DMS53 treated with DMSO at 0.1 percent for 48 hours (cell line): ENCODE results near the gene SERTAD2.

Experiments used
- DNase-seq: peaks from one replicate; lab custom pipeline; 2025; ENCODE audit not compliant: unreplicated experiment; lab: John Stamatoyannopoulos, UW

SERTAD2 gene

DNA sequence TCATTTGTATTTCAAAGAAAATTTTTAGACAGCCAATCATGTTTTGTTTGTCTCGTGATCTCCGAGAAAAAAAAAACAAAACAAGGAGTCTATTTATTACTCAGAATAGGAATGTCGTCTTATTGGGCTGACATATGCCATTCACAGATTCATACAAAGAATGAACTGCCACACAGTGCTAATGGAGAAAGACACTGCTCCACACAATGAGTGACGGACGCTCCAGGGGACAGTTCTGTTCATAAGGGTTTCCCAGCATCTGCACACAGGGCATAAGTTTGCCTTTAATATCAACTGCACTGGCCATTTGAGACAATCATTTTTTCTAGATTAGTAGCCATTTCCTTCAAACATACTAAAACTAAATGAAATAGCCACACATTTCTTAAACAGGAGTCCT, 3.4 kb downstream of the SERTAD2 start:
- DNase-seq = no peak

DNA sequence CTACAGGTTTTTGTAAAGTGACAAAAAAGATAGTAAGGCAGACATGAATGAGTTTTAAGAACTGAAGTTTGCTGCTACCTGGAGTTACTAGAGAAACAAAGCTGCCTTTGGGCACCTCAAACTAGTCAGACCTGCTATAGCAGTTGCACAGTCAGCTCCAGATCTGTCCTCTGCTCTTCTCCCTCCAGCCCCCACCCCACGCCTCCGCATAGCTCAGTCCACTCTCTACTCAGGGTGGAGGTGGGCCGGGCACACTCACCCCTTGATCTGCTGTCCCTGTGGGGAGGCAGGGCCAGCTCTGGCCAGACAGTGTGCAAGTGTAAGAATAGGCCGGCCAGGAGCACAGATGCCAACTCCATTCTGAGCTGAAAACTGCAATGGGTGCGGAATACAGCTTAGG, 4.1 kb downstream of the SERTAD2 start:
- no peak for DNase-seq

DNA sequence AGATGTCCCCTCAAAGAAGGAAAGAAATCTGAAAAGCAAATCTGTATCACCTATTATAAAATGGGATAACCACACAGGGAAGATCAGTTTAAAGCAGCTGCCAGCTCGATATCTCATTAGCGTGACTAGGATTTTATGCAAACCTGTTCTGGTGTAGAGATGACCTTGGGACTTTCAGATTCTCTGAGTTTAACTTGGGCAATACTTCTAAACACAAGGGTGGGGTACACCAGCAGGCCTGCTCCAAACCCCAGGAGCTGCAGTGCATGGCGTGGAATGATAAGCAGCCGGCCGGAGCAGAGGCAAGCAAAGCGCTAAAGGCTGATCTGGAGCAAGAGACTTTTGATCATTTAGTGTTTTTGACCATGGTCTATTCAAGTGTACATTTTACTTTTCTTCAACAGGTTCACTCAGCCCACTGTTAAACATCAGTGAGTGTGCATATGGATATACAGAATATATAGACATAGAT, 4.7 kb downstream of the SERTAD2 start:
- no peak for DNase-seq

DNA sequence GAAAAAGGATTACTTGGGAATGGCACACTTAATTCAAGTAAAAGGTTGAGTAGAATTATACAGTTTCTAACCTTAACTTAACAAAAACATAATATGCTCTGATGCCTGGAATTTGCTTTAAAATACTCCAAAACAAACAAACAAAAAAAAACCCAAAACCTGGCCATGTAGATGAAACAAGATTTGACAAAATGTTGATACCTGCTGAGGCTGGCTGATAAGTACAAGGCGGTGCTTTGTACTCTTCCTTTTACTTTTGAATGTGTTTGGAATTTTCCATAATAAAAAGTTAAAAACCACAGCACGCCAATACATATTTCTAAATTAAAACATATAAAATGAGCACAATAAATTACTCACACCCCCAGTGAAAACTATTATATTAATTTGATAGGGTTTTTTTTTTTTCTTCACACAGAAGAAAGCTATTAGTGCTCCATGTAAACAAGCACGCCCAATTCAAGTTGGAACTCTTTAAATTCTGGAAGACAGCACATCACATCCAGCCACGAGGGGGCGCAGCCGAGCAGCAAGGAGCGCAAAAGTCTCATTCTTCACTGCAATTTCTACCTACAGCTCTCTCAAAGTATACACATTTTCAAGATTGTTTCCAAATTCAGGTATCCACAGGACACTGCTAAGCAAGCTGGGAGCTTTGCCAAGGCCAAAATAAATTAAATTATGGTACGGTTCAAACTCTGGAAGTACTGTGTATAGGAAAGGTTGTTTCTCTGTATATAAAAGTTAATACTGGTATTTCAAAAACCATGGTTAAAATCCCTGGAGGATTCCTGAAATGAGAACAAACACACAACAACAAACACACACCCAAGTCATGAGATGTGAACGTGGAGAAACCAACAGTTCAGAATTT, 7.5 kb downstream of the SERTAD2 start:
- DNase-seq = peak; percentile 38

DNA sequence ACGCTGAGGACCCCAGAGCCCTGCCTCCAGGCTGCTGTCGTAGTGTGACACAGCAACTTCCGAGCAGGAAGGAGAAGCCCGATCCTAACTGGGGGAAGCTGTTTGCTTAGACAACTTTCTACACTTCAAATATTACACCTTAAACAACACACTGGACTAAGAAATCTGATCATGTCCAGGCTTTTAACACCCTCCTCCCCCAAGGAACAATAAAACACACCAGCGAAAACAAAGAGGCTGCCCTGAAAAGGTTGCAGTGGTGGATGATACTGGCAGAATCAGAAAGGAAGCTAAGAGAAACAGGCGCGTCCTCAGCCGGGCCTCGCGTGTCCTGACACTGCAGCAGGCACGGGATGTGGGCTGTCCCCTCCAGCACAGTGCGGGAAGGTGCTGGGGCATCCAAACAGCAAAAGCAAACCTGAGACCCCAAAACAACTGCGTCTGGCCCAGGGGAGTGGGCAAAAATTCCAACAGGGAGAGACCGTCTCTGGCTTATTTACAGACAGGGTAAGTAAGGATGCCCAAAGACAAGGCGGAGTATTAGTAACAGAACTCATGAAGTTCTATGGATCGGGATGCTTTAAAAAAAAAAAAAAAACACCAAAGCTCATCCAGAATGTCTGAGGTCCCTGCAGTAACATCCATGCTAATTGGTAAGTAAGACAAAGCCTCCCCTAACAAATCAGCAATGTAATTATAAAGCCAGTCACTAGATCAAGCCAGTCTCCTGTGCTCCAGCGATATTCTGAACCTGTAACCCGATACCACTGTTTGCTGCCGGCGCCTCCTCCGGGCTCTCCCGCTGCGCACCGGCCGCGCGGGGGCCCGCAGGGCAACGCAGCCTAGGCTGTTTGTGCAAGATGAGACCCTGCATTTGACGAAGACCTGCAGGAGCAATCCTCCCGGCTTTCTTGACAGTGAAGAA, 9.0 kb downstream of the SERTAD2 start:
- DNase-seq = peak; percentile 74

DNA sequence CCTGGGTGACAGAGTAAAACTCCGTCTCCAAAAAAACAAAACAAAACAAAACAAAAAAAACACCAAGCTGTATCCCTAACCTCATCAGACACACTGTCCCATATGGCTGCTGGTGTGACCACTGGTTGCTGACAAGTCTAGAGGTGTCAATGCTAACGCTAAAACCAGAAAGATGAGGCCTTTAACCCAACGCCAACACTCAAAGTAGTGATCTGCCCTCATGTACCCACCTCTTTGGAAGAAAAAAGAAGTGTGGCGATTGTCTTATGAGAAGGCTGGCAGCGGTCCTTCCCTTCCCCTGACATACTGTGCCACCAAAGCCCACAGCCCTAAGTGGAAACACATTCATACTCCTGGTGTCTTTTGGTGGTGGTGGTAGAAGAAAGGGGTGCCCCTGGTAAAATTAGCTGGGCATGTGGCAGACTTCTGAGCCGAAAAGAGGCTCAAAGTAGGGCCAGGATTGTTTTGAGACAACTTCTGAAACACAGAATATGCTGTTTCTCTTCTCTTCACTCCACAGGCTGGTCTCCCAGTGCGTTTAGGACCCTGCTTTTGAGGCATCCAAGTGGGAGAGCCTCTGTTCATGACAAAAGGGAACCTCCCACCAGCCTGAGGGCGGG, 9.8 kb downstream of the SERTAD2 start:
- peak; percentile 33 for DNase-seq

DNA sequence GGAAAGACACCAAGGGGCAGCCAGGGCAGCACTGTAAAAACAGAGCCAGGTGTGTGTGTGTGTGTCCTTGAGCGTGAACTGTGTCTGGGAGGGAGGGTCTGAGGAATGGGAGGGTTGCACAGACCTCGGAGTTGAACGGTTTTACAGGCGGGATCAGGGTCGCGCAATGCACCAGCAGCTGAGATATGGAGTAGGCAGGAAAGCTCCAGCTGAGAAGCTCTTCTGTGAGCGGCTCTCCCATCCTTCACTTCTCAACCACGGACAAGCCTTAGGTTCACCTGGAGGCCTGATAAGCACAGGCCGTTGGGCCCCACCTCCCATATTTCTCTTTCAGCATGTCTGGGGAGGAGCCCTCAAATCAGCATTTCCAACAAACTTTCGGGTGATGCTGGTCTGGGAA, 12.1 kb downstream of the SERTAD2 start:
- DNase-seq = no peak

DNA sequence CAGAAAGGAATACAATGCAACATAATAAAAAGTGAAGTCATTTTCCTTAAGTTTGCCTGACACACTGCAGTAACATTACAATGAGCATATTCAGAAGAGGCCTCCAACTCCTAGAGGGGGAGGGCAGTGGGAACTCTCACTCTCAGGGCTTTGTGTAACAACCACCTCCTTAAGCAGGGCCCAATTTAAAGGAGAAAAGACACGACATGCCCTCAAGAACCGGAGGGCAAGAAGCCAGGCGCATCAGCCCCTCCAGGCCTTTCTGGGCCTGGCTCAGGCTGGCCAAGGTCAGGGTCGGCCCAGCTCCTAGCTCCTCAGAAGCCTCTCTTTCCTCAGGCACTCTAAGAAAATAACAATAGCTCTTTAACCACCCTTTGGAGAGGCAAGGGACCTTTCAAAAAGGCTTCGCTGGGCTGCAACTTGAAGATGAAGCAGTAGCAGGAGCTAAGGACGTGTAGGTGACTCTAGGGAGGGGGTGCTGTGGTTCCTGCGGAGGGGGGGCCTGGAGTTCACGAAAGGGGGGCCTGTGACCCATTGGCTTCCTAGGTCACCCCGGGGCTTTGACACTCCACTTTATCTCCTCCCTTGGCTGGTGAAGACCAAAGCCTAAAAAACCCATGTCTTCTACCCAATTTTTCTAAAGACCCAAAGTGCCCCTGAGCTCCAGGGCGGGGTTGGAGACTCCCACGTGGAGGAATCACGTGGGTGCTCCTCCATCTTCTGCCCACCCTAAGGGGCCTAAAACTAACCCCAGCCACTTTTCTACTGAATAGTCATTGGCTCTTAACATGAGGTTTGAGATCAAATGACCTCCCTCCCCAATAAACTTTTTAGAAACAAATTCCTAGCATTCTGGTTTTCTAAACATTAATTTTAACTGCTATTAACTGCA, 13.3 kb downstream of the SERTAD2 start:
- DNase-seq = no peak

DNA sequence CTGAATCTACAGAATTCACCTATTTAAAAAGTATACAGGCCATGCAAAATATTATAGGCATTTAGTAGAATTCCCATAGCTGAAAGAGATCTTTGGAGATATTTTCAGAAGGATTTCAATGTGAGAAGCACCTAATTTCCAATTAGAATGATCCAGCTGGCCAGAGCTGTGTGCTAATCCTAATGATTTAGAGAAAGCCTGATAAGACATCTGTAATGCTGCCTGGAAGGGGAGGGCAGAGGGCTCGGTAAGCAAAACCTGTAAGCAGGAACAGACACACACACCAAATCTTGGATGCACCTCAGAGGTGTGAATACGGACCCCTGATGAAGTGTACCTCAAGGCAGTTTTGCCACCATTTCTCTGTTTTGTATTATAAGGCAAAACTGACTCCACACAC, 14.0 kb downstream of the SERTAD2 start:
- DNase-seq = no peak

DNA sequence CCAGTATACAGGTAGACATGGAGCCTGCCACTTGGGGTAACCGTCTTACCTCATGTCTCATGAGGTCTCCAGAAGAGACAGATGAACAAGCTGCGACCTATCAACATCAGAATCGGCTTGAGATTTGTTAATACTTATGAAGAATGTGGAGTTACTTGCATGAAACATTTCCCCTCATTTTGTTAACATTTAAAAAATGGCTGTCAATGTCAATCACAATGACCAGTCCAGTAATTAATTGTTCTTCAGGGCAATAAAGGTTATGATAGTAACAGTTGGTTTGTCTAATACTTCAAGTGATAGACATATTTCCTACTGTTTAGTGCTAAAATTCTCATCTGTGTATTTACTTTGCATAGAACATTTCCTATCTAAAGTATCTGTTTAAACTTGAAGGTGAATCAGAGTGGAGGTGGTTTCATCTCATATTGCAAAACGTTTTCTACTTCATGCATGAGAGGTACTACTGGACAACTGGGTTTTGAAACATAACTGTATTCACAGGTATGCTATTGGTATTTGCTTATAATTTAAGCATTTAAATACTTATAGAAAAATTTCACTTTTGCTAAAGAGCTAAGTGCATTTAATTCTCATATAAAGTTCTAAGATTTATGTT, 15.1 kb downstream of the SERTAD2 start:
- DNase-seq = no peak

DNA sequence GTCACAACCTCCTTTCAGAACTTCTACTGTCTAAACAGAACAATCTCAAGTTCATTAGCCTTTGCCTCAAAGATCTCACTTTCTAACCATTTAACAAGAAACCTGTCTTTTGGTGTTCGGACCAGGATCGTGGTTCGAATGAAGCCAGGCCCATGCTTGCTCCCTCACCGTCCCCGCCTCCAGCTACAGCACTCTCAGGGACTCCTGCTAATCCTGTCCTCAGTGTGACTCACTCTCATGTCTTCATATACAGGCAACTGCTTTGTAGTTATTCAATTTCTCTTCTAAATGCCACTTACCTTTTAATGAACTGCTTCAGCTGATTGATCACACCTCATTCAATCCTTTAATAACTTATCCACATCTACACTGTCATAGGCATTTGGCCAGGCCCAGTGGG, 15.8 kb downstream of the SERTAD2 start:
- no peak for DNase-seq

DNA sequence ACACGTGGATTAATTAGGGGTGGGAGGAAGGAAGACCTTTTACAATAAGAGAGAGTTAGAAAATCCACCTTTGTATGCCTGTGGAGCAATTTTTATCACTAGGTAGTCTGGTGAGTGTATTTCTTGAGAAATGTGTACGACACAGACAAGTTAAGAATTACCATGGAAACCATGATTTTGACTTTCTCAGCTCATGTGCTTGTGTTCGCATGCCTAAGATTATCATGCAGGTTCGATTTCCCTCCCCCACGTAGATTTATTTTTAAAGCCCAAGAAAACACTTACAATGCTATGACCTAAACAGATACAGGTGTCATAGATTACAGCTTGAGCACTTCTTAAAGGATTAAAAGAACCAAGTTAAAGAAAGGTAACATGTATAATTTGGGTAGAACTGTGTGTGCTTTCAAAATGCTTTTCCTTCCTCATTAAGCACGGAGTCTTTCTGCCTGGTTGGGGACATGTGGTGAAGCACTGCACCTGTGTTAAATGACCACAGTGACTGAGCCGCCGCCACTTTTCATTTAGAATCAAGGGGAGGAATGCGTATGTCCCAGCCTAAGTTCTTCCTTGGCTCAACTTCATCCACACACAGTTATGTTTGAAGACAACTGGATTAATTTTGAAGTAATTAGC, 16.6 kb downstream of the SERTAD2 start:
- no peak for DNase-seq

DNA sequence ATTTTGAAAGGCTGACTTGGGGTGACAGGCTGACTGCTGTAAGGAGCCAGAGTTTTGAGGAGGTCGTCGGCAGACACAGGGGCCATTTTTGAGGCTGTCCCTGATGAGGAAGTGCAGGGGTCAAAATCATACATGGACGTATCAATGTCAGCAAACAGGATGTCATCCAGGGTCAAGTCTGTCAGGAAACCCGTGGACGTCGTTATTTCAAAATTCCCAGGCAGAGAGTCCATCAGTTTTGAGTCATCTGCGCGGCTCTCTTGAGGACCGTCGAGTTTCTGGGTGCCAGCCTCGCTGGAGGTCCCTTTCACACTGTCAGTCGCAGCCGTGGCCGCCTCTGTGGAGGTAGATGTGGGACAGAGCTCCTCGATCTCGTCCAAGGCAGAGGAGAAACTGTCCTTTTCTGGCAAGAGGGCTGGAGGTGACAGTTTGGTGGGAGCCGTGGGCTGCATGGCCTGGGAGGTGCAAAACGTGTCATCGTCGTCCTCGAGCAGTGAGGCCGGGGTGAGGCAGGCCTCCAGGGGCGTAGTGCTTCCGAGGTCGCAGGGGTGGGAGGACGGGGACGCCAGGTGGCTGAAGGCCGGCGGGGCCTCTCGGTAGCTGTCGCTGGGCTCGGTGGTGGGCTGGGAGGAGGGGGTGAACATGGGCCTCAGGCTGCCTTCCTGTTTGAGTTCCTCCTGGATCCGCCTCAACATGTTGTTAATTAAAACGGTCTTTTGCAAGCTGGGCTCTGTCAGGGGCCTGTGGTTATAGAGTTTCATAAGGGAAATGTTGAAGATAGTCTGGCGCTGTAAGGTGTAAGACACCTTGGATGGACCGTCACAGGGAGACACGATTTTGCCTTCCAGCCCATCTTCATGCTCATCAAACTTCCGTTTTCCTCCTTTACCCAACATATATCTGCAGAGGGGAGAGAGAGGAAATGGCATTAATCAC, 17.5 kb downstream of the SERTAD2 start:
- no peak for DNase-seq

DNA sequence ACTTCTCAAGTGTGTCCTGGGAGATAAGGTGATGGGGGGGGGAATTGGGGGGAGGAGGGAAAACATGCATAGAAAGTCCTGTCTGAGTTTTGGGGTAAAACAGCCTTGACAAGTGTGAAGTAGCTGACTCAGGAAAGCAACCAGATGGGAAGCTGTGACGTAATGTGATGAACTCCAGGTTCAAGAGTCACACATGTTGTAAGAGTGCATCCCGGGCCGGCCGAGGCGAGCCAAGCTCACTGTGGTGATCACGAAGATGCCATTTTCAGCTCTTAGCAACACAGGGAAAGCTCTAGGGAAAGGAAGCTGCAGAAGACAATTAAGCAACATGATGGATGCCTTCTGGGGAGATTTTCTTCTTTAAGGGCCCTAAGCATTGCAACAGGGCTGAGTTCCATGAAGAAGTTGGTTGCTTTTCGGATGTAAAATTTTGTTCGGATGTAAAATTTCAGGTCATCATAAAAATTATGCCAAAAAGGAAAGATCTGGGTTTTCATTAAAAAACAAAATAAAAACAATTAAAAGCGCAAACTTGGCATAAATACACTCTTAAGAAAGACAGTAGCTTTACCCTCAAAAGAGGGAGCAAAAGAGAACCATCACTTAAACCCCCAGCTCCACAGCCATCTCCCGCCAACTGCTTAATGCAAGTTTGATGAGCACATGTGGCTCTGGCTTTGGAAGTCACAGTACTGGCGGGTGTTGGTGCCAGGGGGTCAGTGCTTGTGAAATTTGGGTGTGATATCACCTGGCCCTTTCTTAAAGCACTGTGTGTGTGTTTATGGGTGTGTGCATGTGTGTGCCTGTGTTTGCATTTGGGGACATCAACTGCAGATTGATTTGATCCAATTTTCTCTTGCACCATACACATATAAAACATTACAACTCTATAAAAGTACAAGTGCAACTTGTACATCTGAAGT, 19.1 kb downstream of the SERTAD2 start:
- no peak for DNase-seq

DNA sequence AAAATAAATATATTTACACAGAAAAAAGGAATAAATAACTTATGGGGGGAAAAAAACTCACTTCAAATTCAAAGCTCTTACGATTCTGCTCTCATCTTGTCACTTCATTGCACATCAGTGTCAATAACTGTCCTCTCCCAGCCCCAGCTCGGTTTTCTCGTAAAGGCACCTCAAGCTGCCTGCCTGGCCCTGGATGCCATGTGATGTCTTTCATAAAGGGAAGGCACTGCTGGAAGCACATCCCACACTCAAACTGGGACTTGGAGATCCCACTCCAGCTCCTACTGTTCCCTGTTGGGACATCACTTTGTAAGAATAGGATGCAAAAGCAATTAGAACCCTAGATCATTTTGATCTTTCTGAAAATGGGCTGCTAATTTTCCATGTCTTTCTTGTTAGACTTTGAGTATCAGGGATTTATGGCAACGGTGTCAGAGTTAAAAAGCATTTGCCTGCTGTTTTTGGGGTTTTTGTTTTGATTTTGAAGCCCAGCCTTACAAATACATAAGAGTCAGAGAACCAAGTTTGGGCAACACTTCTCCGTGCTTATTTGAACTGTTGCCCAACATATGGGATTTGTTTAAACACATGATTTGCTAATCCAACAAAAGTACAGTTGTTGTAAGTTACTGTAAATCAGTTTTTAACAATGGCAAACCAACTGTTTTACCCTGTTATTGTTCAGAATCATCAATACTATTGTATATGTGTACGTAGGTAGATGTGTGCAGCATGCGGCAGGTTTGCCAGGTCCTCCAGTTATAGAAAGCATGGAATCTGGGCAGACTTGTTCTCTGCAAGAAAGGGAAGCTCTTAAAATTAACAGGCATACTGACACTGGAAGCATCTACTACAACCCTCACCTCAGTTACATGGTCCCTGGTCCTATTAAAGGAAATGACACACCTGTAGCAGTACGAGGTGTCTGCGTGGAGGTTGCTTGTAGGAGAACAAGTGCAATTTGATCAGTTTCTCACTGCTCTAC, 20.6 kb downstream of the SERTAD2 start:
- no peak for DNase-seq

DNA sequence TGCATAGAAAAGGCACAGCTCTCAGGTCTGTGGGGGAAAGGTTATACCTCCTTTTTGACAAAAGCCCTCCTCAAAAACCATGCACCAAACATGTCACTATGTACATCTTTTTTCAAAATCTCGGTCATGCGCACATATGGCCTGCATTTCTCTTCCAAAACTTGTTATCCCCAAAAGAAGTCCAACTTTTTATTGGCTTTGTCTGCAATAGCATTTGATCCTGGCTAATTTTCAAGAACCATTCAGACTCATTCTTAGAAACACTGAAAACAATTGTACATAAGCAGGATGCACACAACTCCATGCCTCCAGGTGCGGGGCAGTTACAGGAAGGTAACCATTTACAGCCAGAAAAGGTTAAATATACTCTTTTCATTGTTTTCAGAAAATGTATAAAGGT, 21.9 kb downstream of the SERTAD2 start:
- DNase-seq = no peak
